ENCODE data around the gene ELOVL5.
A peak's percentile ranks its signal among the peaks of the same experiment; 100 is the strongest.
"Not testable (repeated sequence)": the region's sequence is repeated elsewhere in the genome, so short reads cannot be mapped to it uniquely, and the experiment has no call there.

The ELOVL5 gene

DNA sequence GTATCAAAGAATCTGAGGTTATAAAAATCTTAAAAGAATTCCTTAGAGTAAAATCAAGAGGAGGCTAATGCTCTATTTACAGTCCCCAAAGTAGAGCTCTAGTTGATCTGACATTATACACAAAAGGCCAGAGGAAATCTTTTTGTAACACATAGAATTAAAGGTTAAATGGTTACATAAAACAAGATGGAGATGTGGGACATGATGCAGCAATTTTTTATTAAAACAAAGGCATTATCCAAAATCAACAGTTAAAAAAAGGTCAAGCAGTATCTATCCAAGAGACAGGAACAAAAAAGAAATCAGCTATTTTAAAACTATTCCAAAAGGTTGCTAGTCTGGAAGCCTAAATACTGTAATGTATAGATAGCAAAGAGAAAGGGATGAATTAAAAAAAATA is 20.4 kb downstream of the ELOVL5 start:
- Histone ChIP-seq H3K4me1 (ENCODE audit: control insufficient read depth, insufficient read depth, low read length, unreplicated experiment) (peaks cover 31% of the 10 kb centered on the region), H3K79me2 (ENCODE audit: control insufficient read depth, insufficient read depth, low read length, unreplicated experiment) (peaks cover 81% of the 10 kb centered on the region), H3K27ac (ENCODE audit: low read depth, low read length) (peak overlapping the region; percentile 75), H2AFZ (ENCODE audit: low read length, unreplicated experiment) (no peak overlapping the region), H3K27me3 (ENCODE audit: insufficient read depth, low read length) (no peaks in the 10 kb centered on the region), H3K36me3 (ENCODE audit: insufficient read depth, low read length) (no peaks in the 10 kb centered on the region), H3K4me3 (ENCODE audit: low read depth, low read length) (no peak overlapping the region)

DNA sequence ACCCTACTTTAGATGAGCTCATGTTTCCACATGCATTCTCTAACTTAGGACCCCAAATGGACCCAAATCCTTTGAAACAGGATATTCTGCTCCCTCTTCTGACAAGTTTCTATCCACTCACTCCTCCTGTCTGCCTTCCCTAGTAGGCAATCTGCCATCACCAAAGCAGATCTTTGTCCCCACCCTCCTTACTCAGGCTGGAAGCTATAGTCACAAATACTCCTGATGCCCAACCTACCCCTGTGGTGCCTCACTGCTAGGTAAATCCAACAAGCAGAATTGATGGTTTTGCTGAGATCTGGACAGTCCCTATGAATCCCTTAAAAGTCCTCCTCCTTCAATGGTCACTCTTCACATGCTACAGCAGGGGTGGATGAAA is 21.7 kb downstream of the ELOVL5 start:
- Histone ChIP-seq H3K36me3 (ENCODE audit: insufficient read depth, low read length) (no peaks in the 10 kb centered on the region), H2AFZ (ENCODE audit: low read length, unreplicated experiment) (no peak overlapping the region), H3K79me2 (ENCODE audit: control insufficient read depth, insufficient read depth, low read length, unreplicated experiment) (peaks cover 80% of the 10 kb centered on the region), H3K27ac (ENCODE audit: low read depth, low read length) (peak overlapping the region; percentile 75), H3K4me3 (ENCODE audit: low read depth, low read length) (peak overlapping the region; percentile 53; the same call in 1 of the 2 replicates), H3K27me3 (ENCODE audit: insufficient read depth, low read length) (no peaks in the 10 kb centered on the region), H3K4me1 (ENCODE audit: control insufficient read depth, insufficient read depth, low read length, unreplicated experiment) (peaks cover 43% of the 10 kb centered on the region)

DNA sequence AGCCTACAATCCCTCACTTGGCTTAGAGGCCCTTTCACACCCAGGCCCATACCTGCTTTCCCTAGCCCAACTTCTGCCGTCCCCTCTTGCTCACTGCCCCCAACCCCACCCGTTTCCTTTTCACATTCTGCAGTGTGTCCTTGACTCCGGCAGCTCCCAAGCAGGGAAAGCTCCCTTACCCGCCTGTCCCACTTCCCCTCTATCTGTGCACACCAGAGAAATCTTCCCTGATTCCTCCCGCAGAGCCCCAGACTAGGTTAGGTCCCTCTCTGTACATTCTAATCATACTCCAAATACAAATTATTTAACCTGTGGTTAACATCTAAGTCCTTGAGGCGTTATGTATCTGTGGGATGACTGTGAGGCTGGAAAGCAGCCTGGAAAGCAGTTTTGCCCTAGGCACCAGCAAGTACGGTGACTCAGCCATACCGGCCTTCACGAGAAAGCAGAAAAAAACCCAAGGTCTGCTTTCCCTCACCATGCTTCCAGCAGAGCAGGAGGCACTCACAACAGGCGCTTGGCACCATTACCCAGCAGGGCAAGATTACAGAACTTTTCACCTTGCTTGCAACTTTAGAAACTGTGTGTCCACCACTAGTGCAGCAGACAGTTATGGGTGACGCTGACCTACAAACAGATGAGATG is 22.3 kb downstream of the ELOVL5 start:
- Histone ChIP-seq H3K27me3 (ENCODE audit: insufficient read depth, low read length) (no peaks in the 10 kb centered on the region), H3K27ac (ENCODE audit: low read depth, low read length) (peak overlapping the region; percentile 75), H2AFZ (ENCODE audit: low read length, unreplicated experiment) (no peak overlapping the region), H3K4me1 (ENCODE audit: control insufficient read depth, insufficient read depth, low read length, unreplicated experiment) (peaks cover 43% of the 10 kb centered on the region), H3K36me3 (ENCODE audit: insufficient read depth, low read length) (no peaks in the 10 kb centered on the region), H3K4me3 (ENCODE audit: low read depth, low read length) (peak overlapping the region; percentile 53; the same call in 1 of the 2 replicates), H3K79me2 (ENCODE audit: control insufficient read depth, insufficient read depth, low read length, unreplicated experiment) (peaks cover 81% of the 10 kb centered on the region)

DNA sequence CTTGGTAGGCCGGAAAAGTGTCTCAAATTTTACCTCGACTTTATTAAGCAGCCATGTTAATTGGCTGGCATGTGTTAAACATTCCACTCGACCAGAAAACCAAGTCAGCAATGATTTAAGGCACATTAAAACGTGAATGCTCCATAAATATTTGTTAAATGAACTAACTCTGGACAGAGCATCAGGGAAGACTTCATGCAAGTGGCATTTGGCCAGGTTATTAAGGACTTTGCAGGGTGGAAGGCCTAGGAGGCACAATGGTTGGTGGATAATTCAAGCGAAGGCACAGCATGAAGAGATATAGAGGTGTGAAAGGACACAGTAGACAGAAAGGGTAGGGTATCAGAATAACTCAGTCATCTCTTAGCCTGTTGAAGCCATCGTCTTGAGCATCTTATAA is 23.0 kb downstream of the ELOVL5 start:
- H3K4me3 ChIP-seq (ENCODE audit: low read depth, low read length): no peak overlapping the region
- peaks cover 82% of the 10 kb centered on the region for H3K79me2 ChIP-seq (ENCODE audit: control insufficient read depth, insufficient read depth, low read length, unreplicated experiment)
- H3K27me3 ChIP-seq (ENCODE audit: insufficient read depth, low read length): no peaks in the 10 kb centered on the region
- H3K27ac ChIP-seq (ENCODE audit: low read depth, low read length): no peak overlapping the region
- H3K4me1 ChIP-seq (ENCODE audit: control insufficient read depth, insufficient read depth, low read length, unreplicated experiment): peaks cover 49% of the 10 kb centered on the region
- H2AFZ ChIP-seq (ENCODE audit: low read length, unreplicated experiment): no peak overlapping the region
- H3K36me3 ChIP-seq (ENCODE audit: insufficient read depth, low read length): no peaks in the 10 kb centered on the region

DNA sequence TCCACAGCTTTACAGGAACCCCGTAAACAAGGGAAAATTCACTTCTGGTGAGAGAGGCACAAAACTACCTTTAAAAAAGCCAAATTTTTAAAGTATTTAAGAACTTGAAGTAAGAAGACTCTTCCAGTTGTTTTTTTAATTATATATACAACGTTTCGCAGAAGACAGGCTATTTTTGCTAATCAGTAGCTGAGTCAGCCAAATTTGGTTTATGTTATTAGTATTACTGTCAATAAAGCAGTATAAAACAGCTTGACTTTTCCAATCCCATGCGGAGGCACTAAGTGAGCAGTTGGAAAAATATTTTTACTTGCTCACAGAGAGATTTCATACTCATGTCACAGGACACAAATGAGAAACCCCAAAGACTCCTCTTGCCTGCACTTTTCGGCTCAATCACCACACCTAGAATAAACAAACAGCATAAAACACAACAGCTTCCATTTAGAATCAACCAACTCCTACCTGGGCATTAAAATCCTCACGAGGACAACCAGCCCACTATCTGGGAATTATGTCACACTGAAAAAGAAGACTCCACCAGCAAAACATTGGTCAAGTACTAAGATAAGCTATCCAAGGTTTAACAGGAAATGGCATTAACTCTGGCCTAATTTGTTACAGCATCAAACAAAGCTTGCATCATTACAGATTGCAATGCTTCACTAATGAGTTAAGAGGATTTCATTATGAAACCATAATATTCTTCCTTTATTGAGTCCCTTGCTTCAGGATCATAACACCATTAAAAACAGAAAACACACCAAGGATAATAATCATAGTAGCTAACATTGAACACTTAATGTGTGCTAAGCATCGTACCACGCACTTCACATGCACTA is 26.3 kb downstream of the ELOVL5 start:
- Histone ChIP-seq H3K27ac (ENCODE audit: low read depth, low read length) (0 out of 2 replicates have a peak overlapping the region, but pooled peaks have one; percentile 5), H3K4me1 (ENCODE audit: control insufficient read depth, insufficient read depth, low read length, unreplicated experiment) (peaks cover 34% of the 10 kb centered on the region), H3K4me3 (ENCODE audit: low read depth, low read length) (no peak overlapping the region), H2AFZ (ENCODE audit: low read length, unreplicated experiment) (no peak overlapping the region), H3K27me3 (ENCODE audit: insufficient read depth, low read length) (no peaks in the 10 kb centered on the region), H3K36me3 (ENCODE audit: insufficient read depth, low read length) (no peaks in the 10 kb centered on the region), H3K79me2 (ENCODE audit: control insufficient read depth, insufficient read depth, low read length, unreplicated experiment) (peaks cover 68% of the 10 kb centered on the region)

DNA sequence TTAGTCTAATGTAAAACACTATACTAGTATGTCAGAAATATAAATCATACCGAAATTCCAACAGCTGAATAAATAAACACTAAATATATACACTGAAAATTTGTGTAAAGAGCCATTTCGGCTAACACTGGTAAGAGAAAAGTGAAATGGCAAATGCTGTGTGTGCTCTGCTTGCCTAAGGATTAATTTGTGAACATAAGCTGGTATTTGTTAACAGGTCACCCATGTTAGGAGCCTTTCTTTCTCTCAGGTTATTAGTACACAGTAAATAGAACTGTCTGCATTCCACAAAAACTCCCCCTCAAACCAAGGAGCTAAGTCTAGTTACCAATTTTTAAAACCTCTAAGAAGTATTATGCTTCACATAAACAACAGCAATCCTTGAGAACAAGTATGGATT is 27.0 kb downstream of the ELOVL5 start:
- Histone ChIP-seq H3K27me3 (ENCODE audit: insufficient read depth, low read length) (no peaks in the 10 kb centered on the region), H3K27ac (ENCODE audit: low read depth, low read length) (no peak overlapping the region), H3K36me3 (ENCODE audit: insufficient read depth, low read length) (no peaks in the 10 kb centered on the region), H2AFZ (ENCODE audit: low read length, unreplicated experiment) (no peak overlapping the region), H3K4me3 (ENCODE audit: low read depth, low read length) (no peak overlapping the region), H3K79me2 (ENCODE audit: control insufficient read depth, insufficient read depth, low read length, unreplicated experiment) (peaks cover 67% of the 10 kb centered on the region), H3K4me1 (ENCODE audit: control insufficient read depth, insufficient read depth, low read length, unreplicated experiment) (peaks cover 27% of the 10 kb centered on the region)

DNA sequence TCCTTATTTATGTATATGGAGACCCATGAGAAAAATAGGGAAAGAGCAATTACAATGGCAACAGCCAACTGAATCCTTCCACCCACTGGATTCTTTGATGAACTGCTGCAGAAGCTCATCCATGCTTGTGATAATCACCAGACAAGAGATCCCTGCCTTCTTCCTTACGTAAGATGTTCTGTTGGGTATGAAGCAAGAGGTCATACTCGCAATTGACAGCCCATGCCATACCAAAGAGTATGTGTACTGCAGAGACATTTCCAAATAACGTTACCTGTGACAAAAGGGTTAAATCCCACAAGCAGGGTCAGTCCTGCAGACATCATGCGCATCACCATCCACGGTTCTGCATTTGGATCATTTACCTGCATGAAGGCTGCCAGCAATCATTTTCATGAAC is 27.8 kb downstream of the ELOVL5 start:
- Histone ChIP-seq H3K79me2 (ENCODE audit: control insufficient read depth, insufficient read depth, low read length, unreplicated experiment) (peaks cover 68% of the 10 kb centered on the region), H3K27ac (ENCODE audit: low read depth, low read length) (no peak overlapping the region), H3K27me3 (ENCODE audit: insufficient read depth, low read length) (no peaks in the 10 kb centered on the region), H2AFZ (ENCODE audit: low read length, unreplicated experiment) (no peak overlapping the region), H3K4me3 (ENCODE audit: low read depth, low read length) (no peak overlapping the region), H3K36me3 (ENCODE audit: insufficient read depth, low read length) (no peaks in the 10 kb centered on the region), H3K4me1 (ENCODE audit: control insufficient read depth, insufficient read depth, low read length, unreplicated experiment) (peaks cover 22% of the 10 kb centered on the region)

DNA sequence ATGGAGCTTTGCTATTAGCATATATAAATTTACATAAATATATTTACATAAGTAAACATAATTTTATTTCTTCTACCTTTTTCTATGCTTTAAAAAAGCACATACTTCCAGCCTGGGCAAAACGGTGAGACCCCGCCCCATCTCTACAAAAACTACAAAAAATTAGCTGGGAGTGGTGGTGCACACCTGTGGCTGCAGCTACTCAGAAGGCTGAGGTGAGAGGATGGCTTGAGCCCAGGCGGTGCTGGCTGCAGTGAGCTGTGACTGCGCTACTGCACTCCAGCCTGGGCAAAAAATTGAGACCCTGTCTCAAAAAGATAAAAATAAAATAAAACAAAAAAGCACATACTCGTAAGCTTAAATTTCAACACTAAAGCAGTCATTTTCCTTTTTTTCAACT is 30.3 kb downstream of the ELOVL5 start:
- Histone ChIP-seq H3K27me3 (ENCODE audit: insufficient read depth, low read length) (no peaks in the 10 kb centered on the region), H2AFZ (ENCODE audit: low read length, unreplicated experiment) (no peak overlapping the region), H3K4me3 (ENCODE audit: low read depth, low read length) (no peak overlapping the region), H3K27ac (ENCODE audit: low read depth, low read length) (no peak overlapping the region), H3K4me1 (ENCODE audit: control insufficient read depth, insufficient read depth, low read length, unreplicated experiment) (peaks cover 33% of the 10 kb centered on the region), H3K36me3 (ENCODE audit: insufficient read depth, low read length) (no peaks in the 10 kb centered on the region), H3K79me2 (ENCODE audit: control insufficient read depth, insufficient read depth, low read length, unreplicated experiment) (peaks cover 73% of the 10 kb centered on the region)

DNA sequence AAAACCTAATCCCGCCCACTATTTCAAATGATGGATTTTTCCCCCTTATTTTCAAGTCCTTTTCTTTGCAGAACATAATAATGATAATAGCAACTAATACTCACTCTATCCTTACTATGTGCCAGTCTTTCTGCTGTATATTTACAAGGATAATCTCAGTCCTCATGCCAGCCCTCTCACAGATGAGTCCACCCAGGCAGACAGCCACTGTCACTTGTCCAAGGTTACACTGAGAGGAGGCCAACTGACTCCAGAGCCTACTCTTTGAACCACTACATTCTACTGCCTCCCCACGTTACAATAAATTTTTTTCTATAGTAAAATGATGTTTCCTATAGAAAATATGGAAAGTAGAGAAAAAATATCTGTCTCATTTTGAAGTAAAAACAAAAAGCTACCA is 30.9 kb downstream of the ELOVL5 start:
- peaks cover 28% of the 10 kb centered on the region for H3K4me1 ChIP-seq (ENCODE audit: control insufficient read depth, insufficient read depth, low read length, unreplicated experiment)

DNA sequence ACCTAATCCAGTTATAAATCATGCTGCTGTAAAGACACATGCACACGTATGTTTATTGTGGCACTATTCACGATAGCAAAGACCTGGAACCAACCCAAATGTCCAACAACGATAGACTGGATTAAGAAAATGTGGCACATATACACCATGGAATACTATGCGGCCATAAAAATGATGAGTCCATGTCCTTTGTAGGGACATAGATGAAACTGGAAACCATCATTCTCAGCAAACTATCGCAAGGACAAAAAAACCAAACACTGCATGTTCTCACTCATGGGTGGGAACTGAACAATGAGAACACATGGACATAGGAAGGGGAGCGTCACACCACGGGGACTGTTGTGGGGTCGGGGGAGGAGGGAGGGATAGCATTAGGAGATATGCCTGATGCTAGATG is 31.5 kb downstream of the ELOVL5 start:
- not testable (repeated sequence) for H3K27me3 ChIP-seq (ENCODE audit: insufficient read depth, low read length); H3K27ac ChIP-seq (ENCODE audit: low read depth, low read length); H3K4me3 ChIP-seq (ENCODE audit: low read depth, low read length); H3K36me3 ChIP-seq (ENCODE audit: insufficient read depth, low read length); H2AFZ ChIP-seq (ENCODE audit: low read length, unreplicated experiment)
- Histone ChIP-seq H3K4me1 (ENCODE audit: control insufficient read depth, insufficient read depth, low read length, unreplicated experiment) (peaks cover 23% of the 10 kb centered on the region), H3K79me2 (ENCODE audit: control insufficient read depth, insufficient read depth, low read length, unreplicated experiment) (peaks cover 74% of the 10 kb centered on the region)

More for the DNA sequence above, 30.9 kb downstream of the ELOVL5 start:
- peaks cover 74% of the 10 kb centered on the region for H3K79me2 ChIP-seq (ENCODE audit: control insufficient read depth, insufficient read depth, low read length, unreplicated experiment)
- H2AFZ ChIP-seq (ENCODE audit: low read length, unreplicated experiment): no peak overlapping the region
- H3K36me3 ChIP-seq (ENCODE audit: insufficient read depth, low read length): no peaks in the 10 kb centered on the region
- H3K4me3 ChIP-seq (ENCODE audit: low read depth, low read length): no peak overlapping the region
- no peak overlapping the region for H3K27ac ChIP-seq (ENCODE audit: low read depth, low read length)
- H3K27me3 ChIP-seq (ENCODE audit: insufficient read depth, low read length): no peaks in the 10 kb centered on the region

DNA sequence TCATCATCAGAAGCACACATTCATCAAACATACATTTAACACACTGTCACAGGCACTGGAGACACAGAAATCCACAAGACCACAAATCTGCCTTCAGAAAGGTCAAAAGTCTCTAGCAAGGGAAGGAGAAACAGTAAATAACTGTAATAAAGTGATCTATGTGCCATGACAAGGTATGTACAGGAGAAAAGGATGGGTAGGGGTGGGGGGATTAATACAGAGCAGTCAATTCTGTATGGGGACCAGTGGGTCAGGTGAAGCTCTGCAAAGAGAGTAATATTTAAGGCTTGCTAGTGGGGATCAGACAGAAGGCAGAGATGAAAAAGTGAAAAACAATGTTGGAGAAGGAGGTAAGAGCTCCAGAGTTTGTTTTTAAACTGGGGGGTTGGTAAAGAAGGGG is 32.6 kb downstream of the ELOVL5 start:
- Histone ChIP-seq H3K36me3 (ENCODE audit: insufficient read depth, low read length) (0 out of 2 replicates have a peak, but pooled peaks cover 3% of the 10 kb centered on the region), H2AFZ (ENCODE audit: low read length, unreplicated experiment) (no peak overlapping the region), H3K27ac (ENCODE audit: low read depth, low read length) (no peak overlapping the region), H3K4me3 (ENCODE audit: low read depth, low read length) (no peak overlapping the region), H3K4me1 (ENCODE audit: control insufficient read depth, insufficient read depth, low read length, unreplicated experiment) (peaks cover 18% of the 10 kb centered on the region), H3K27me3 (ENCODE audit: insufficient read depth, low read length) (no peaks in the 10 kb centered on the region), H3K79me2 (ENCODE audit: control insufficient read depth, insufficient read depth, low read length, unreplicated experiment) (peaks cover 73% of the 10 kb centered on the region)
